Measurements from ENCODE around the gene DGKZ. TPM values are rescaled to one million over a fixed set of nuclear protein-coding genes. Genes with fewer than 3 reads are reported as not detected.
"Not testable (repeated sequence)": the region's sequence is repeated elsewhere in the genome, so short reads cannot be mapped to it uniquely, and the experiment has no call there.

DGKZ gene
- total RNA-seq, 1 donor from 2014 or later: 69.6 TPM

DNA sequence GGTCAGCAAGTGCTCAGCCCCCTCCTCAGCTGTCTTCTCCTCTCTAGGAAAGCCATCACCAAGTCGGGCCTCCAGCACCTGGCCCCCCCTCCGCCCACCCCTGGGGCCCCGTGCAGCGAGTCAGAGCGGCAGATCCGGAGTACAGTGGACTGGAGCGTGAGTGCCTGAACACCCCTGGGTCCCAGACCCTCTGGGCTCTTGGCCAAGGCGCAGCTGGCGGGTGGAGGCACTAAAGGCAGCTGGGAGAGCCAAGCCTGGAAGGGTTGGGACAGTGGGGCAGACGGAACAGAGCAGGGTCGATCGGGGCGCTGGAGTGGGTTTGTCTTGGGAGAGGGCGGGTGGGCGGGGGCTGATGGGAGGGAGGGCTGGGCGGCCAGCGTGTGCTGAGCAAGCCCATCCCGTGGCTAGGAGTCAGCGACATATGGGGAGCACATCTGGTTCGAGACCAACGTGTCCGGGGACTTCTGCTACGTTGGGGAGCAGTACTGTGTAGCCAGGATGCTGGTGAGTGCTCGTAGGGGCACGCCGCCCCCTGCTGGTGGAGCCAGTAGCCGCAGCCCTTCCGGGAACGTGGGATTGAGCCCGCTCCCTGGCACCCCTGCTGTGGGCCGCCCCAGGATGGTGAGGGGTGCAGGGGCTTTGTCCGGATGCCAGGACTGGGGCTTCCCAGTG, 20.1 kb downstream of the DGKZ start:
- TF ChIP-seq, protein P1, sequence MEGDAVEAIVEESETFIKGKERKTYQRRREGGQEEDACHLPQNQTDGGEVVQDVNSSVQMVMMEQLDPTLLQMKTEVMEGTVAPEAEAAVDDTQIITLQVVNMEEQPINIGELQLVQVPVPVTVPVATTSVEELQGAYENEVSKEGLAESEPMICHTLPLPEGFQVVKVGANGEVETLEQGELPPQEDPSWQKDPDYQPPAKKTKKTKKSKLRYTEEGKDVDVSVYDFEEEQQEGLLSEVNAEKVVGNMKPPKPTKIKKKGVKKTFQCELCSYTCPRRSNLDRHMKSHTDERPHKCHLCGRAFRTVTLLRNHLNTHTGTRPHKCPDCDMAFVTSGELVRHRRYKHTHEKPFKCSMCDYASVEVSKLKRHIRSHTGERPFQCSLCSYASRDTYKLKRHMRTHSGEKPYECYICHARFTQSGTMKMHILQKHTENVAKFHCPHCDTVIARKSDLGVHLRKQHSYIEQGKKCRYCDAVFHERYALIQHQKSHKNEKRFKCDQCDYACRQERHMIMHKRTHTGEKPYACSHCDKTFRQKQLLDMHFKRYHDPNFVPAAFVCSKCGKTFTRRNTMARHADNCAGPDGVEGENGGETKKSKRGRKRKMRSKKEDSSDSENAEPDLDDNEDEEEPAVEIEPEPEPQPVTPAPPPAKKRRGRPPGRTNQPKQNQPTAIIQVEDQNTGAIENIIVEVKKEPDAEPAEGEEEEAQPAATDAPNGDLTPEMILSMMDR (IDR thresholded peaks at IDR 0.05; ENCODE audit: insufficient read depth, low read length, poor library complexity, severe bottlenecking): peak; percentile 87
- peaks cover 1% of the 10 kb centered on the region for H3K36me3 ChIP-seq (ENCODE audit: control insufficient read depth, insufficient read depth, low read length)
- no peaks in the 10 kb centered on the region for H3K27me3 ChIP-seq (ENCODE audit: control insufficient read depth, insufficient read depth, low read length)
- H3K4me3 ChIP-seq (ENCODE audit: low read depth, low read length): no peak overlapping the region
- DNase-seq (ENCODE audit: low read depth): no peak

DNA sequence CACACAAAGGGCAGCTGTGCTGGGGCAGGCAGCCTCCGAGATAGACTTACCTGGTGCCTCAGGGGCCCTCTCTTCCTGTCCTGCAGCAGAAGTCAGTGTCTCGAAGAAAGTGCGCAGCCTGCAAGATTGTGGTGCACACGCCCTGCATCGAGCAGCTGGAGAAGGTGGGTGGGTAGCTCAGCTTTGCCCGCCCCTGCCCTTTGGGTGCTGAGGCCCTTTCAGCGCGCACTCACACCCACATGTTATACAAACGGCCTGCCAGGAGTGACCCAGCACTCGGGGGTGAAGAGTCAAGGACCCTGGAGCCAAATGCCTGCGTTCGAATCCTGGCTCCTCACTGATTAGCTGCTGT, 20.6 kb downstream of the DGKZ start:
- DNase-seq (ENCODE audit: low read depth): no peak
- H3K4me3 ChIP-seq (ENCODE audit: low read depth, low read length): no peak overlapping the region
- H3K36me3 ChIP-seq (ENCODE audit: control insufficient read depth, insufficient read depth, low read length): peaks cover 1% of the 10 kb centered on the region
- TF ChIP-seq, protein P1 (IDR thresholded peaks at IDR 0.05; ENCODE audit: insufficient read depth, low read length, poor library complexity, severe bottlenecking): no peak
- H3K27me3 ChIP-seq (ENCODE audit: control insufficient read depth, insufficient read depth, low read length): no peaks in the 10 kb centered on the region

DNA sequence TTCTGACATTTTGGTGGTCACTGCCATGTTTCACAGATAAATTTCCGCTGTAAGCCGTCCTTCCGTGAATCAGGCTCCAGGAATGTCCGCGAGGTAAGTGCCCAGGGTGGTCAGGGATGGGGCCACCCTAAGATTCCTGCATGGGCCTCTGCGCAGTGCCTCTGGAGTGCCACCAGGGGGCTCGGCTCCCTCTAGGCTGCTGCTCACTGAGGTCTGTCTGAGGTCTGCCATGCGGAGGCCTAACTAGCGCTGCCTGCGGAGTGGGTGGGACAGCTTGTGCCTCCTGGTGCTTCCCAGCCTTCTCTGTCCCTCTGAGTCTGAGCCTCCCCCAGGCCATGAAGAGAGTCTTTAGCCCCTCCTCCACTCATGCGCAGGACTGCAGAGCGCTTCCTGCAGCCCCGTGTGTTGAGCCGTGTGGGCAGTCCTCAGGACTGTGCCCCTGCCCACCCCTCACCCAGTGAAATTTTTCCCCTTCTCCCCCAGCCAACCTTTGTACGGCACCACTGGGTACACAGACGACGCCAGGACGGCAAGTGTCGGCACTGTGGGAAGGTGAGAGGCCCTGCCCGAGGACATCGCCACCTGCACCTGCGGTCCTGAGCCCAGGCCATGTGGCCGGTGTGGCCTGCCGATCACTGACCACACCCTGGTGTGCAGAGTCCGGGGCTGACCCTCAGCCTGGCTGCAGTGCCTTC, 22.3 kb downstream of the DGKZ start:
- DNase-seq (ENCODE audit: low read depth): no peak
- Histone ChIP-seq H3K27me3 (ENCODE audit: control insufficient read depth, insufficient read depth, low read length) (no peaks in the 10 kb centered on the region), H3K36me3 (ENCODE audit: control insufficient read depth, insufficient read depth, low read length) (peaks cover 1% of the 10 kb centered on the region), H3K4me3 (ENCODE audit: low read depth, low read length) (no peak overlapping the region)
- TF ChIP-seq, protein P1 (IDR thresholded peaks at IDR 0.05; ENCODE audit: insufficient read depth, low read length, poor library complexity, severe bottlenecking): peak; percentile 99

DNA sequence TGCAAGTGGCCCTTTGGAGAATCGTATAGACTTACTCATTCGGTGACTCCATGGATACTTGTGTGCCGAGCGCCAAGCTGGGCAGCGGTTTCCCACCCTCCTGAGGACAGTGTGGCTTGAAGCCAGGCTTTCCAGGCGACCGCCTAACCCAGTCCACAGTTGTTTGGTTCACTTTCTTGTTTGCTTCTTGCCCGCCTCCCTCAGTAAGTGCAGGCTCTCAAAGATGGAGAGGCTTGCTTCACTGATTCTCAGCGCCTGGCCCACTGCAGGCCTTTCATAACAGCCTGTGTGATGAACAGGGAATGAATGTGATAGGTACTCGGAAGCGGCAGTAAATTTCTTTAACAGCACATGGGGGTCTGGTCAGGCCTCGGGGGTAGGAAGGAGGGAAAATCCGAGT, 23.0 kb downstream of the DGKZ start:
- no peak overlapping the region for H3K4me3 ChIP-seq (ENCODE audit: low read depth, low read length)
- no peaks in the 10 kb centered on the region for H3K27me3 ChIP-seq (ENCODE audit: control insufficient read depth, insufficient read depth, low read length)
- DNase-seq (ENCODE audit: low read depth): no peak
- peaks cover 1% of the 10 kb centered on the region for H3K36me3 ChIP-seq (ENCODE audit: control insufficient read depth, insufficient read depth, low read length)
- TF ChIP-seq, protein P1 (IDR thresholded peaks at IDR 0.05; ENCODE audit: insufficient read depth, low read length, poor library complexity, severe bottlenecking): no peak

DNA sequence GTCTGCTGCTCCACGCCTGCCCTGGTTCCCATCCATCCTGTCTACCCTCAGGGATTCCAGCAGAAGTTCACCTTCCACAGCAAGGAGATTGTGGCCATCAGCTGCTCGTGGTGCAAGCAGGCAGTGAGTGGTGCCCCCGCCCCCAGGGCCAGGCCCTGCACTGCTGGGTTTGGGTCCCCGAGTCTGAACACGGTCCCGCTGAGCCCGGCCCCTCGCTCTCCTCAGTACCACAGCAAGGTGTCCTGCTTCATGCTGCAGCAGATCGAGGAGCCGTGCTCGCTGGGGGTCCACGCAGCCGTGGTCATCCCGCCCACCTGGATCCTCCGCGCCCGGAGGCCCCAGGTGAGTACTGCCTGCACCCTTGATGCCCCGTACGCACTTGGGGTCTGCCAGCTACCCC, 24.0 kb downstream of the DGKZ start:
- H3K36me3 ChIP-seq (ENCODE audit: control insufficient read depth, insufficient read depth, low read length); DNase-seq (ENCODE audit: low read depth); H3K27me3 ChIP-seq (ENCODE audit: control insufficient read depth, insufficient read depth, low read length); H3K4me3 ChIP-seq (ENCODE audit: low read depth, low read length): not testable (repeated sequence)

DNA sequence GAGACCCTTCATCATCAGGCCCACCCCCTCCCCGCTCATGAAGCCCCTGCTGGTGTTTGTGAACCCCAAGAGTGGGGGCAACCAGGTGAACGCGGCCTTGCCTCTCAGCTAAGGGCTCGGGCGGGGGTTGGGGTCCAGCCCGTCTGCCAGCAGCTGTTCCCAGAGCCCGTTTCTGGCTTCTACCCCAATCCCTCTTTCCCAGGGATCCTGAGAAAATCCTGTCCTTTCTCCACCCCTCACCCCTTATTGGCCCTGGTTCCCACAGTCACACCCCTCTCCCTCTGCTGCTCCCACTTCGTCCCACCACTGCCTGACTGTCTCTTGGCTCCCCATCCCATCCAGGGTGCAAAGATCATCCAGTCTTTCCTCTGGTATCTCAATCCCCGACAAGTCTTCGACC, 24.8 kb downstream of the DGKZ start:
- TF ChIP-seq, protein P1 (IDR thresholded peaks at IDR 0.05; ENCODE audit: insufficient read depth, low read length, poor library complexity, severe bottlenecking): no peak
- H3K36me3 ChIP-seq (ENCODE audit: control insufficient read depth, insufficient read depth, low read length): peaks cover 1% of the 10 kb centered on the region
- no peak overlapping the region for H3K4me3 ChIP-seq (ENCODE audit: low read depth, low read length)
- H3K27me3 ChIP-seq (ENCODE audit: control insufficient read depth, insufficient read depth, low read length): no peaks in the 10 kb centered on the region
- DNase-seq (ENCODE audit: low read depth): no peak

DNA sequence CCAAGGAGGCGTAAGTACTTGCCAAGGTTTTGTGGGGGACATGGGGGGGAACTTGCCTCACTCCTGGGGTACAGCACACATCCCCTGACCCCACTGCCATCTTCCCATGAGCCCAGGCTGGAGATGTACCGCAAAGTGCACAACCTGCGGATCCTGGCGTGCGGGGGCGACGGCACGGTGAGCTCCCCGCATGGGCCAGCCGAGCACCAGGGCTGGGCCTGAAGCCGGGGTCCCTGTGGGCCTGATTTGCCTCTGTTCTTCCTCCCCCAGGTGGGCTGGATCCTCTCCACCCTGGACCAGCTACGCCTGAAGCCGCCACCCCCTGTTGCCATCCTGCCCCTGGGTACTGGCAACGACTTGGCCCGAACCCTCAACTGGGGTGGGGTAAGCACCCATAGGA, 25.2 kb downstream of the DGKZ start:
- not testable (repeated sequence) for DNase-seq (ENCODE audit: low read depth); H3K36me3 ChIP-seq (ENCODE audit: control insufficient read depth, insufficient read depth, low read length); H3K27me3 ChIP-seq (ENCODE audit: control insufficient read depth, insufficient read depth, low read length); H3K4me3 ChIP-seq (ENCODE audit: low read depth, low read length)
